ENCODE data around the gene SLC1A2. TPM values are rescaled to one million over a fixed set of nuclear protein-coding genes. Genes with fewer than 3 reads are reported as not detected.
A peak's percentile ranks its signal among the peaks of the same experiment; 100 is the strongest.

The SLC1A2 gene
- total RNA-seq, 1 donor from 2014 or later: not detected

GRCh38 chr11:35247428-35247827 lies 171.9 kb downstream of the SLC1A2 start:
- no peak for DNase-seq (ENCODE audit: low read depth, low spot score)

GRCh38 chr11:35246745-35247144 lies 172.6 kb downstream of the SLC1A2 start:
- DNase-seq (ENCODE audit: low read depth, low spot score): no peak

- no peak for DNase-seq (ENCODE audit: low read depth, low spot score)
Measured at GRCh38 chr11:35245786-35246185, 173.6 kb downstream of the SLC1A2 start.

GRCh38 chr11:35245056-35245455 lies 174.3 kb downstream of the SLC1A2 start:
- DNase-seq (ENCODE audit: low read depth, low spot score): no peak

- DNase-seq (ENCODE audit: low read depth, low spot score): no peak
Measured at GRCh38 chr11:35243774-35244173, 175.6 kb downstream of the SLC1A2 start.

DNA sequence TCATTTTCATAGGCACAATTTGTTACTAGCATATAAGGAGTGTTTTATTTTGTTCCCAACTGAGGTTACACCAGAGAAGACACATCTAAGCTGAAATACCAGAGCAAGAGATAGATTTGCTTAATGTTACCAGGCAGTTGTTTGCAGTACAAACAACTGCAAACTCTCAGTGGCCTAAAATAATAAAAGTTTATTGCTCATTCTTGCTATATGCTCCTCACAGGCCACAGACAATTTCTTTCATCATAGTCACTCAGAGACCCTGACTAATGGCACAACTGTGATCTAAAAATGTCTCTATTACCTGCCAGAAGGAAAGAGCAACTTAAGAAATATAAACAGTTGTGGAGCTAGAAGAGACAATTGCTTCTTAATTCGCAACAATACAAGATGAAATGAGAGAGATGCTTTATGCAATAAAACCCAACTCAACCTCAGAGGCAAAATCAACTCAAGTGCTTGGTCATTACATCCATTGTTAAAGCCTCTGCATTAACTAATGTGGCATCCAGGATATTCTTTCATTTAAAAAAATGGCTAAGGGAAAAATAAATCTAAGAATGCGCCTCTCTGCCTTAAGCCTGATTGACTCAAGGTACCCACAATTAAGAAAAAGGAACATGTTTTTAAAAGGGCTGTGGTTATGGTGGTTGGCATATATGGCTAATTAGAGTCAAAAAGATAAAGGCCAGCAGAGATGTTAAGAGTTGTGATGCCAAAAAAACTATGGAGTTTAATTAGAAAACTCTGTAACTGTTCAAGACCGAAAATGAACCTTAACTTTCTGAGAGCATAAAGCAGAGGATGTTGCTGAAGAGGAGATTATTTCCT lies 176.7 kb downstream of the SLC1A2 start:
- DNase-seq (ENCODE audit: low read depth, low spot score): no peak

DNA sequence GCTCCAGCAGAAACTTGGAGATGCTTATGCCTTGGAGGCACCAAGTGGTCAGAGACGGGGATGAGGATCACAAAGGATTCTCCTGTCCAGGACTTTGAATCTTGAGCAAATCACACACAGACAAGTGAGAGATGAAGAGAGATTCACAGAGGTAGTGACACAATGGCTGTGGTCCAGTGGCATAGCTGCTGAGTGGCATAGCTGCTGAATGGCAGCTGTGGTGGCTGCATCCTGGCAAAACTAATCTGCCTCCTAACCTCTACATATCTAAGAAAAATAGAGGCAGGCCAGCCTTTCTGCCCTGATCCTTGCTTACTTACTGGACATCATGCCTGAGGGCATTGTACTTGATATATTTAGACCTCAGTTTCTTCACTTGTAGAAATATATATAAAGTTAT lies 177.8 kb downstream of the SLC1A2 start:
- DNase-seq (ENCODE audit: low read depth, low spot score): no peak

DNA sequence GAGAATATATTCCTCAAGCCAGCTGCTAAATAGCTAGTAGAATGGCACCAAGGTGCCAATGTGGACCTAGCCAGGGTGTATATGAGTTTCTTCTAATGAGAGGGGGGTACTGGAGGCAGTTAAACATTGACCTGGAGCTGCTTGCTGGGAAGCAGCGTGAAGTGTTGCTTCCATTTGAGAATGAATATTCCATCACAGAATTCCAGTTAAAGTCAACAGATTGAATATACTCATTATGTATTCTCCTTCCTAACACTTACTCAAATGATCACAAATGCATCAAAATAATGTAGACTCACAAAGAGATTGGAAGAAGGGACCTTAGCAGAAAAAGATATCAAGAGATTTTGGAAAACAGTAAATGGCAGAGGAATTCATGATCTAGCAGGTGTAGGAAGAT lies 178.3 kb downstream of the SLC1A2 start:
- no peak for DNase-seq (ENCODE audit: low read depth, low spot score)

DNA sequence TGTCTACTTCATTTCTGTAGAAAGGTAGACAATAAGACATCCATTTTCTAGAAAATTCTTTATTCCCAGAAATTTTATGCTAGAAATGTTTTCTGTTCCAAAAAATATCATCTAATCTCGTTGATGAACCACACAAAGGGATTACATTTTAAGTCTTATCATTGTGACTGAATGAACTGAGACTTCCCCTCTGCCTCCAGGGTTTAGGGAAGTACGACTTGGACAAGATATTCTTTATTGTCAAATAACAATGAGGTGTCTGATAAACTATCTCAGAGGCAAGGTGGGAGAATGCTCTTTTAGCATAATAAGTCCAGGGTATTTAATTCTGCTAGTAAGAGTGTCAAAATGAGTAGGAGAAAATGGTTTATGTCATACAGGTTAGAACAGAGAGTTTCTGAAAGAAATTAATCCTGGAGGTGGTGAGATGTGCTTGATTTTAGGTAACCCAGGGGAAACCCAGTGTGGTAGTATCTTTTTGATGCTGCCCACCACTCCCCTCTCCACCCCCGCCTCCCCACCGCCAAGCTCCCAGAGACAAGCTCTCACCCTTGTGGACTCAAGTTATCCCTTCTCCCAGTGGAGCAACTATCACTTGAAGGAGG lies 179.8 kb downstream of the SLC1A2 start:
- DNase-seq (ENCODE audit: low read depth, low spot score): no peak

GRCh38 chr11:35238882-35239281 lies 180.5 kb downstream of the SLC1A2 start:
- DNase-seq (ENCODE audit: low read depth, low spot score): no peak

DNA sequence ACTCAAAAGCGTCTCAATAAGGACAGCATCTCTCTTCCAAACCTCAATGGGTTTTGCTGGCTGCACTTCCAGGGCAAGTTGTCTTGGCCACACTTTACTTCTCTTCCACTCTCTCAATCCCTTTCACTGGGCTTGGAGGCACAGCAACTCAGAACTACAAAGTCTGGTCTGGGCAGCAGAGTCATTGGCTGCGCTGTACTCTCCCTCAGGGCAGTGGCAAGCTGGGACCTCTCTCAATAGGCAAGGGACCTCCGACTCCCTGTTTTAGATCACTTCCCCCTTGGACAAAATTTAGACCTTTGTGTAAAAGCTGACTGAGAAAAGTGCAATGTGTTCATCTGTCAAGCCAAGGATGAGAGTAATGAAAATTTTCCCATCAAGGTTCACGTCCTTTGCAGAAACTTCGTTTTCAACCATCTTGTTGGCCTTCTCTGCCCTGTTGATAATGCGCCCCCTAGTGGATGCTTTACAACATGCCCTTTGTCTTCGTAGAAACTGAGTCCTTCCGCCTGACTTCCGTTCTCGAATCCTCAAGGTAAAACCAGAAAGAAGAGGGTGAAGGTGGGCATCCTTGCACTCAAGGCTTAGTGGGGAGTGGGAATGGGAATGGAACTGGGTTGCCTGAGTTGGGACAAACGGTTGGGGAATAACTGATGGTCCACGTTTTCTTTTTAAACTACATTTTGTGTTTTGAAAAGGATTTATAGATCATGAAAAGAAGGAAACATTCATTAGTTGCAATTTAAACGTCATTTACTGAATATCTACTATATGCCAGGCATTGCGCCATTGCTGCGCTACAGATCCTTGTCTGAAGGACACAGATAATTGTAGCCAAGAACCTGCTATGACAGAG lies 181.3 kb downstream of the SLC1A2 start:
- DNase-seq (ENCODE audit: low read depth, low spot score): peak; percentile 15

GRCh38 chr11:35237351-35237750 lies 182.0 kb downstream of the SLC1A2 start:
- DNase-seq (ENCODE audit: low read depth, low spot score): no peak

- DNase-seq (ENCODE audit: low read depth, low spot score): no peak
Measured at GRCh38 chr11:35236667-35237003, 182.7 kb downstream of the SLC1A2 start.

DNA sequence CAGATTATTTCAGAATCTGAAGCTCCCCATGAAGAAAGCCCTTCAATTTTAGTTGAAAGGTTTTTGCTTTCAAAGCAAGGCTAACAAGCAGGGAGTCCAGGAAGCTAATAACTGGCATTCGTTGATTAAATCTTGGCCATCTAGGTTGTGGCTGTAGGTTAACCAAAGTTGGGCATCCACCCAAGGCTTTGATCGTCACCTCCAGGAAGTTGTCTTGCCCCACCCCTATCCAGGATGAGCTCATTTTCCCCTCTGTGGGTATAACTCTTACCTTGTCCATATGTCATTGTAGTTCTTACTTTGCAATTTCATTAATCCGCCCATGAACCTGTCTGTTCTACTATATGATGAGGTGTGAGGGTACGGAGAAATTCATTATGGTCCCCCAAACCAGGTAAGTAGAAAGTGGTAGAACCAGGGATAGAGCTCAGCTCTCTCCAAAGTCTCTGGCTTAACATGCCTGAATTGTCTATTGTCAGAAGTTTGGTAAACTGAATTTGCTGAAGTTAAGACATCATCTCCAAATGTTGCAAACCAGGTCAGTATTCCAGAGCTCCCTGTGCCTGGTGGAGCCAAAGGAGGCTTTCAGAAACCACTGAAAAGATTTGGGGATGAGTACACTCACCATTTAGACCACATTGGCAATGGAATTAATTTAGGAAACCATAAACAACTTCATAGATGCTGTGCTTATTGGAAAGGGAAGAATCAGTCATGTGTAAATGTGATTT lies 183.3 kb downstream of the SLC1A2 start:
- no peak for DNase-seq (ENCODE audit: low read depth, low spot score)

DNA sequence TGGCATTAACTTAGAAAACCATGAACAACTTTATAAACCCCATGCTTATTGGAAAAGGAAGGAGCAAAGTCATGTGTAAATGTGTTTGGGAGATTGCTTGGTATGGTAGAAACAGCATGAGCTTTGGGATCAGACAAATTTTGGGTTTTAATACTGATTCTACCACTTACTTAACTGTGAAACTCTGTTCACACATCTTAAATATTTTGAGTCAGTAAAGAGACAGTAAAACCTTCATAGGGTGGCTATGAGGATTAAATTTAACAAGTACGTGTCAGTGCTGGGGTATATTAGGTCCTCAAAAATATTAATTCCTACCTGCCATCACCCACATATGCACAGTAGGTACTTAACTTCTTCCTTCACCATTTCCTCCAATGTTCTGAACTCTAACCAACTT lies 183.9 kb downstream of the SLC1A2 start:
- no peak for DNase-seq (ENCODE audit: low read depth, low spot score)

DNA sequence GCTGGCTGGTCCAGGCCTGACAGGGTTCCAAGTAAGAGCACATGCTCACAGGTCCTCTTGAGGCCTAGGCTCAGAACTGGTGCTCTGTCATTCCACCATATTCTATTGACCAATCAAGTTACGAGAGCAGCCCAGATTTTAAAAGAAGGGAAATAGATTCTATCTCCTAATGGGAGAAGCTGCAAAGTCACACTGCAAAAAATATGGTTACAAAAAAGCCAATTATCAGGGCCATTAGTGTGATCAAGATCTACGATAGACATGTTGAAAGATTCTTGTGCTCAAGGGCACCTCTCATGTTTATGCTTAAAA lies 184.2 kb downstream of the SLC1A2 start:
- no peak for DNase-seq (ENCODE audit: low read depth, low spot score)

- no peak for DNase-seq (ENCODE audit: low read depth, low spot score)
Measured at GRCh38 chr11:35234460-35235156, 184.8 kb downstream of the SLC1A2 start.

GRCh38 chr11:35233518-35233917 lies 185.8 kb downstream of the SLC1A2 start:
- no peak for DNase-seq (ENCODE audit: low read depth, low spot score)

GRCh38 chr11:35232891-35233330 lies 186.4 kb downstream of the SLC1A2 start:
- no peak for DNase-seq (ENCODE audit: low read depth, low spot score)

DNA sequence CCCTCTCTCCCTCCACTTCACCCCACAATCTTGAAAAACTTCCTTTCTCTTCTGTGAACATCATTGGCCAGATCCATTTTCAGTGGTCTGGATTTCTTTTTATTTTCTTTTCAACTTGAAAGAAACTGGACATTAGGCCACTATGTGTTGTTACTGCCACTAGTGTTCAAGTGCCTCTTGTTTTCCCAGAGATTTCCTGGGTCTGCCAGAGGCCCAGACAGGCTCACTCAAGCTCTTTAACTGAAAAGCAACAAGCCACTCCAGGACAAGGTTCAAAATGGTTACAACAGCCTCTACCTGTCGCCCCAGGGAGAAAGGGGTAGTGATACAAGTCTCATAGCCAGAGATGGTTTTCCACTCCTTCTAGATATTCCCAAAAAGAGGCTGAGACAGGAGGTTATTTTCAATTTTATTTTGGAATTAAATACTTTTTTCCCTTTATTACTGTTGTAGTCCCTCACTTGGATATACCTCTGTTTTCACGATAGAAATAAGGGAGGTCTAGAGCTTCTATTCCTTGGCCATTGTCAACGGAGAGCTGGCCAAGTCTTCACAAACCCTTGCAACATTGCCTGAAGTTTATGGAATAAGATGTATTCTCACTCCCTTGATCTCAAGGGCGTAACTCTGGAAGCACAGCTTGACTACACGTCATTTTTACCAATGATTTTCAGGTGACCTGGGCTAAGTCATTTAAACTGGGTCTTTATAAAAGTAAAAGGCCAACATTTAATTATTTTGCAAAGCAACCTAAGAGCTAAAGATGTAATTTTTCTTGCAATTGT lies 188.1 kb downstream of the SLC1A2 start:
- no peak for DNase-seq (ENCODE audit: low read depth, low spot score)
